OCI-LY7 (cell line): ENCODE measurements around the gene MPC1. TPM values are rescaled to one million over a fixed set of nuclear protein-coding genes. Genes with fewer than 3 reads are reported as not detected.

ENCODE experiments used
- BruUV-seq: library from RNA; stranded (reverse); fragments of 400-500 nt; replicated peaks from 2 replicates; lab custom pipeline; 2021; lab: Mats Ljungman, UMichigan
- CTCF ChIA-PET: fragments of 300-600 bp; sonication (Branson Sonifier 250); formaldehyde crosslinking; loops from one replicate; lab custom pipeline; 2022; ENCODE audit warnings: antibody characterized with exemption; ENCODE audit not compliant: unreplicated experiment; lab: Charles Lee
- POLR2A ChIA-PET: fragments of 300-600 bp; sonication (Branson Sonifier 250); formaldehyde crosslinking; loops from one replicate; lab custom pipeline; 2022; ENCODE audit warnings: antibody characterized with exemption; lab: Charles Lee
- DNase-seq: peaks from one replicate; pipeline ENCODE4 v3.0.0-alpha.2; 2015; ENCODE audit warnings: low spot score
- H2AFZ ChIP-seq: fragments of 200-600 bp; sonication (generic), shearing (Covaris generic); 2 replicates; pipeline ENCODE4 v1.6.1; 2014; ENCODE audit warnings: mild to moderate bottlenecking, antibody characterized with exemption, low read length, moderate library complexity
- H3K27ac ChIP-seq: fragments of 200-600 bp; sonication (generic); 2 replicates; pipeline ENCODE4 v1.5.1; 2014; ENCODE audit warnings: mixed run types, low read depth, mild to moderate bottlenecking, moderate library complexity, low read length, inconsistent platforms; ENCODE audit not compliant: poor library complexity, severe bottlenecking
- H3K36me3 ChIP-seq: fragments of 200-600 bp; sonication (generic); 2 replicates; pipeline ENCODE4 v1.6.1; 2014; ENCODE audit warnings: mild to moderate bottlenecking, antibody characterized with exemption, low read length, moderate library complexity, mixed read lengths; ENCODE audit not compliant: insufficient read depth
- H3K4me1 ChIP-seq: fragments of 200-600 bp; sonication (generic); 2 replicates; pipeline ENCODE4 v1.5.1; 2014; ENCODE audit warnings: mild to moderate bottlenecking, low read length; ENCODE audit not compliant: insufficient read depth, poor library complexity, severe bottlenecking
- H3K4me2 ChIP-seq: fragments of 200-600 bp; sonication (generic); 2 replicates; pipeline ENCODE4 v1.6.1; 2014; ENCODE audit warnings: mild to moderate bottlenecking, low read length
- H3K4me3 ChIP-seq: fragments of 200-600 bp; sonication (generic); 2 replicates; pipeline ENCODE4 v1.5.1; 2014; ENCODE audit warnings: mild to moderate bottlenecking, low read depth, low read length; ENCODE audit not compliant: poor library complexity, severe bottlenecking
- H3K79me2 ChIP-seq: fragments of 200-600 bp; sonication (generic); 2 replicates; pipeline ENCODE4 v1.6.1; 2016; ENCODE audit warnings: low read depth, mild to moderate bottlenecking, low read length, moderate library complexity, mixed read lengths; ENCODE audit not compliant: insufficient read depth
- H3K9me2 ChIP-seq: fragments of 200-600 bp; sonication (generic); 2 replicates; pipeline ENCODE4 v1.6.1; 2016; ENCODE audit warnings: mild to moderate bottlenecking, low read length, mixed read lengths; ENCODE audit not compliant: insufficient read depth
- H3K9me3 ChIP-seq: fragments of 200-600 bp; sonication (generic); 2 replicates; pipeline ENCODE4 v1.6.1; 2014; ENCODE audit warnings: mild to moderate bottlenecking, mixed run types, low read length, mixed read lengths
- H4K20me1 ChIP-seq: fragments of 200-600 bp; sonication (generic); 2 replicates; pipeline ENCODE4 v1.6.1; 2014; ENCODE audit warnings: mild to moderate bottlenecking, antibody characterized with exemption, low read length, moderate library complexity, mixed read lengths; ENCODE audit not compliant: insufficient read depth
- EZH2phosphoT487 ChIP-seq: fragments of 200-600 bp; sonication (generic); IDR thresholded peaks from 2 replicates; pipeline ENCODE4 v1.6.1; 2018; ENCODE audit warnings: low read depth, borderline replicate concordance, mild to moderate bottlenecking, mixed run types, antibody characterized with exemption, low read length, moderate library complexity, mixed read lengths
- intact Hi-C: fragments of 100-400 bp; cut with micrococcal nuclease; formaldehyde crosslinking; loops from one replicate; pipeline ENCODE4 v1.10.0; 2022; ENCODE audit not compliant: unreplicated experiment
- total RNA-seq, 2 experiments: library from RNA; depleted of rRNA in 1 of 2; stranded (reverse); fragments of >200 nt in 1 of 2; shearing (Covaris generic) in 1 of 2; gene quantifications; 2 replicates each; pipeline ENCODE4 v1.2.3, GENCODE V29; 2014 to 2022
- TF ChIP-seq, protein P1 (sequence below): fragments of 200-600 bp; sonication (generic); conservative IDR thresholded peaks from 2 replicates; pipeline ENCODE4 v1.5.1; 2014; ENCODE audit warnings: mild to moderate bottlenecking, antibody characterized with exemption, low read length, moderate library complexity, mixed read lengths

Gene MPC1
- total RNA-seq, 2 experiments from 2014 or later, result 36.1 to 38.1 TPM

DNA sequence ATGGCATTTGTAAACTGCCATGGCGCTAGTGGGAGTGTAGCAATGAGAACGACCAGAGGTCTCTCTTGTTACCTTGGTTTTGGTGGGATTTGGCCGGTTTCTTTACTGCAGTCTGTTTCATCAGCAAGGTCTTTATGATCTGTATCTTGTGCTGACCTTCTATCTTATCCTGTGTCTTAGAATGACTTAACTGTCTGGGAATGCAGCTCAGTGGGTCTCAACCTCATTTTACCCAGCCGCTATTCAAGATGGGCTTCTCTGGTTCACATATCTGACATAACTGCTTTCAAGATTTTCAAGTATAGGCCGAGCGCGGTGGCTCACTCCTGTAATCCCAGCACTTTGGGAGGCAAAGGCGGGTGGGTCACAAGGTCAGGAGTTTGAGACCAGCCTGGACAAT lies 38.5 kb downstream of the MPC1 start:
- Histone ChIP-seq H3K79me2 (peaks cover 37% of the 10 kb centered on the region), H4K20me1 (peaks cover 6% of the 10 kb centered on the region), H3K4me3 (no peak overlapping the region), H3K9me3 (no peaks in the 10 kb centered on the region), H3K9me2 (no peaks in the 10 kb centered on the region), H3K27ac (no peak overlapping the region), H2AFZ (no peak overlapping the region), H3K4me1 (peaks cover 25% of the 10 kb centered on the region), H3K36me3 (peaks cover 9% of the 10 kb centered on the region; the same call in 1 of the 2 replicates), H3K4me2 (no peak overlapping the region)
- ChIA-PET POLR2A (interaction anchor here (1.1 kb wide), 1 partner anchor 37 kb away, joined by 3 read pairs; no protein-coding TSS in a partner anchor), CTCF (no interaction called here)
- intact Hi-C loops, result loop anchor here (10.0 kb wide), 1 partner anchor 611 kb away; the partner anchor contains the start of gene RNASET2
- no TSS peak for BruUV-seq
- no peak for DNase-seq
- no peak for TF ChIP-seq EZH2phosphoT487
- TF ChIP-seq, protein P1, sequence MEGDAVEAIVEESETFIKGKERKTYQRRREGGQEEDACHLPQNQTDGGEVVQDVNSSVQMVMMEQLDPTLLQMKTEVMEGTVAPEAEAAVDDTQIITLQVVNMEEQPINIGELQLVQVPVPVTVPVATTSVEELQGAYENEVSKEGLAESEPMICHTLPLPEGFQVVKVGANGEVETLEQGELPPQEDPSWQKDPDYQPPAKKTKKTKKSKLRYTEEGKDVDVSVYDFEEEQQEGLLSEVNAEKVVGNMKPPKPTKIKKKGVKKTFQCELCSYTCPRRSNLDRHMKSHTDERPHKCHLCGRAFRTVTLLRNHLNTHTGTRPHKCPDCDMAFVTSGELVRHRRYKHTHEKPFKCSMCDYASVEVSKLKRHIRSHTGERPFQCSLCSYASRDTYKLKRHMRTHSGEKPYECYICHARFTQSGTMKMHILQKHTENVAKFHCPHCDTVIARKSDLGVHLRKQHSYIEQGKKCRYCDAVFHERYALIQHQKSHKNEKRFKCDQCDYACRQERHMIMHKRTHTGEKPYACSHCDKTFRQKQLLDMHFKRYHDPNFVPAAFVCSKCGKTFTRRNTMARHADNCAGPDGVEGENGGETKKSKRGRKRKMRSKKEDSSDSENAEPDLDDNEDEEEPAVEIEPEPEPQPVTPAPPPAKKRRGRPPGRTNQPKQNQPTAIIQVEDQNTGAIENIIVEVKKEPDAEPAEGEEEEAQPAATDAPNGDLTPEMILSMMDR, result no peak

DNA sequence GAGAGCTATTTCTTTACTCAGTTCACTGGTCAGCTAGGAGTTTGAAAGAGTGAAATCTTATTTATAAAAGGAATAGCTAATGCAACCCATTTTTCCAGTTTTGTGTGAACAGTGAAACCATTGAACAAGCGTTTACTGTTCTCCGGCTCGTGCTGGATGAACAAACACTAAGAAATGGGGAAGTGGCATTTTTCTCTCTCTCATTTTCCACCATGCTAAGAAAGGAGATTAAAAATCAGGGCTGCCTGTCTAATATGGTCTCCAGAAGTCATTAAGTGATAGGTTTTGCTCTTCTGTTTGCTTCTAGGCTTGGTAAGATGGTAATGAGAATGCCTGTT lies 39.6 kb downstream of the MPC1 start:
- BruUV-seq, result no TSS peak
- CTCF ChIA-PET, result interaction anchor here (1.1 kb wide), 2 partner anchors 30 to 38 kb away, joined by 3 to 4 read pairs; no protein-coding TSS in a partner anchor

More for the DNA sequence above, 39.6 kb downstream of the MPC1 start:
- POLR2A ChIA-PET, result interaction anchor here (0.5 to 1.2 kb wide), 13 partner anchors 9 to 884 kb away, joined by 3 to 5 read pairs (median 3); no protein-coding TSS in a partner anchor
- H3K9me2 ChIP-seq, result no peaks in the 10 kb centered on the region
- H3K4me2 ChIP-seq, result peak overlapping the region; percentile 66
- TF ChIP-seq, protein P1, result no peak
- H3K79me2 ChIP-seq, result peaks cover 47% of the 10 kb centered on the region
- H3K36me3 ChIP-seq, result peaks cover 19% of the 10 kb centered on the region
- peaks cover 6% of the 10 kb centered on the region for H4K20me1 ChIP-seq
- peak overlapping the region; percentile 65; the same call in 1 of the 2 replicates for H2AFZ ChIP-seq
- DNase-seq, result peak; percentile 69
- H3K4me1 ChIP-seq, result peaks cover 25% of the 10 kb centered on the region
- intact Hi-C loops, result loop anchor here (1.0 to 10.0 kb wide), 2 partner anchors 40 to 612 kb away; partner anchors contain the start of gene RNASET2
- H3K27ac ChIP-seq, result peak overlapping the region; percentile 65
- H3K4me3 ChIP-seq, result peak overlapping the region; percentile 97
- no peaks in the 10 kb centered on the region for H3K9me3 ChIP-seq
